GM19240 (cell line): ENCODE results near the gene SDF2L1.
"Not testable (repeated sequence)": the region's sequence is repeated elsewhere in the genome, so short reads cannot be mapped to it uniquely, and the experiment has no call there.

Source experiments
- DNase-seq: peaks from one replicate; pipeline ENCODE4 v3.0.0; 2011; ENCODE audit warnings: low spot score; ENCODE audit not compliant: insufficient read length

The SDF2L1 gene

GRCh38 chr22:21661991-21662390 is 19.9 kb downstream of the SDF2L1 start:
- no peak for DNase-seq

GRCh38 chr22:21663738-21664137 is 21.6 kb downstream of the SDF2L1 start:
- no peak for DNase-seq

GRCh38 chr22:21665047-21665851 is 23.1 kb downstream of the SDF2L1 start:
- no peak for DNase-seq

- no peak for DNase-seq
Measured at GRCh38 chr22:21666786-21667185, 24.7 kb downstream of the SDF2L1 start.

GRCh38 chr22:21669026-21669425 is 26.9 kb downstream of the SDF2L1 start:
- DNase-seq, result no peak

GRCh38 chr22:21672107-21672629 is 30.1 kb downstream of the SDF2L1 start:
- no peak for DNase-seq

- DNase-seq, result no peak
Measured at GRCh38 chr22:21673534-21674321, 31.6 kb downstream of the SDF2L1 start.

- no peak for DNase-seq
Measured at GRCh38 chr22:21674638-21675245, 32.6 kb downstream of the SDF2L1 start.

GRCh38 chr22:21677606-21678443 is 35.7 kb downstream of the SDF2L1 start:
- no peak for DNase-seq

GRCh38 chr22:21678842-21679241 is 36.7 kb downstream of the SDF2L1 start:
- DNase-seq, result not testable (repeated sequence)

GRCh38 chr22:21679383-21679782 is 37.3 kb downstream of the SDF2L1 start:
- DNase-seq, result no peak

- no peak for DNase-seq
Measured at GRCh38 chr22:21680830-21681565, 38.9 kb downstream of the SDF2L1 start.

GRCh38 chr22:21681566-21682370 is 39.7 kb downstream of the SDF2L1 start:
- no peak for DNase-seq

GRCh38 chr22:21682385-21683175 is 40.5 kb downstream of the SDF2L1 start:
- DNase-seq, result no peak

- DNase-seq, result no peak
Measured at GRCh38 chr22:21683401-21683811, 41.3 kb downstream of the SDF2L1 start.

- DNase-seq, result no peak
Measured at GRCh38 chr22:21684492-21685163, 42.5 kb downstream of the SDF2L1 start.

GRCh38 chr22:21685164-21685513 is 43.0 kb downstream of the SDF2L1 start:
- no peak for DNase-seq

GRCh38 chr22:21686193-21686608 is 44.1 kb downstream of the SDF2L1 start:
- no peak for DNase-seq
